Ascending aorta (tissue), 2 donors: ENCODE results near the gene CXCL13. TPM values are rescaled to one million over a fixed set of nuclear protein-coding genes. Genes with fewer than 3 reads are reported as not detected.

Experiments used
- DNase-seq, 2 donors: peaks; one replicate each; pipeline ENCODE4 v3.0.0-alpha.2; 2019; ENCODE audit warnings: low spot score in 2 of 2
- H3K27ac ChIP-seq, 2 donors: fragments of 200-600 bp; sonication (generic); one replicate each; pipeline ENCODE4 v1.5.1; 2016 to 2017; ENCODE audit warnings: mild to moderate bottlenecking in 1 of 2
- H3K27me3 ChIP-seq: fragments of 200-600 bp; sonication (generic); one replicate; pipeline ENCODE4 v1.5.1; 2017
- H3K36me3 ChIP-seq, 2 donors: fragments of 200-600 bp; sonication (generic); one replicate each; pipeline ENCODE4 v1.5.1; 2016
- H3K4me1 ChIP-seq, 2 donors: fragments of 200-600 bp; sonication (generic); one replicate each; pipeline ENCODE4 v1.5.1; 2016 to 2017; ENCODE audit warnings: mild to moderate bottlenecking in 1 of 2
- H3K4me3 ChIP-seq, 2 donors: fragments of 200-600 bp; sonication (generic); one replicate each; pipeline ENCODE4 v1.5.1; 2016 to 2017; ENCODE audit warnings: mild to moderate bottlenecking in 1 of 2
- H3K9me3 ChIP-seq, 2 donors: fragments of 200-600 bp; sonication (generic); one replicate each; pipeline ENCODE4 v1.5.1; 2016
- intact Hi-C: fragments of 100-400 bp; cut with DNase I; formaldehyde crosslinking; loops from one replicate; pipeline ENCODE4 v1.15.1; 2023
- total RNA-seq: library from RNA; depleted of rRNA; stranded (reverse); fragments of >200 nt; gene quantifications from one replicate; pipeline ENCODE4 v1.1.0, GENCODE V29; 2016
- TF ChIP-seq, protein P1 (sequence below), 3 experiments: fragments of 200-600 bp in 2 of 3; fragments of 450-650 bp in 1 of 3; sonication (generic) in 2 of 3; IDR thresholded peaks; one replicate each; pipeline ENCODE4 v1.5.1; 2016 to 2019; ENCODE audit warnings: antibody characterized with exemption in 3 of 3, mild to moderate bottlenecking in 1 of 3, moderate library complexity in 1 of 3

The CXCL13 gene
- total RNA-seq, 1 donor from 2014 or later, result not detected

DNA sequence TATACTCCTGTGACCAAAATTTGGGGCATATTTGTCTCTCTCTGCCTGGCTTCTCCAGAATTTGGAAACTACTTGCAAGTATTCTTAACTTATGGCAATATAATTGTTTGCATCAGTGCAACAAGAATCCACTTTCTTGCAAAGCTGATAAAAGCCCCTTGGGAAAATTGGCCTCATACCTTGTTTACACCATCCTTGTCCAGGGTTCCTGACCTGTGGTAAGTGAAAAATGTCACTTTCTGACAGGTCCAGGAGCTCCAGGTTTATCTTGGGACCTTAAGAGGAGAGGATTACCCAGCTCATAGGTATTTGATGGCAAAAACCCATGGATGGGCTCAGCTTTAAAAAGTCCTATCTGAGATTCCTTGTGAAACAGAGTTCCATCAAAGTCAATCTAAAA is 29.3 kb upstream of the CXCL13 start:
- Histone ChIP-seq H3K9me3 (no peaks in the 10 kb centered on the region), H3K4me1 (no peaks in the 10 kb centered on the region), H3K36me3 (no peaks in the 10 kb centered on the region), H3K27me3 (no peaks in the 10 kb centered on the region), H3K27ac (no peak overlapping the region), H3K4me3 (no peak overlapping the region)
- TF ChIP-seq, protein P1, sequence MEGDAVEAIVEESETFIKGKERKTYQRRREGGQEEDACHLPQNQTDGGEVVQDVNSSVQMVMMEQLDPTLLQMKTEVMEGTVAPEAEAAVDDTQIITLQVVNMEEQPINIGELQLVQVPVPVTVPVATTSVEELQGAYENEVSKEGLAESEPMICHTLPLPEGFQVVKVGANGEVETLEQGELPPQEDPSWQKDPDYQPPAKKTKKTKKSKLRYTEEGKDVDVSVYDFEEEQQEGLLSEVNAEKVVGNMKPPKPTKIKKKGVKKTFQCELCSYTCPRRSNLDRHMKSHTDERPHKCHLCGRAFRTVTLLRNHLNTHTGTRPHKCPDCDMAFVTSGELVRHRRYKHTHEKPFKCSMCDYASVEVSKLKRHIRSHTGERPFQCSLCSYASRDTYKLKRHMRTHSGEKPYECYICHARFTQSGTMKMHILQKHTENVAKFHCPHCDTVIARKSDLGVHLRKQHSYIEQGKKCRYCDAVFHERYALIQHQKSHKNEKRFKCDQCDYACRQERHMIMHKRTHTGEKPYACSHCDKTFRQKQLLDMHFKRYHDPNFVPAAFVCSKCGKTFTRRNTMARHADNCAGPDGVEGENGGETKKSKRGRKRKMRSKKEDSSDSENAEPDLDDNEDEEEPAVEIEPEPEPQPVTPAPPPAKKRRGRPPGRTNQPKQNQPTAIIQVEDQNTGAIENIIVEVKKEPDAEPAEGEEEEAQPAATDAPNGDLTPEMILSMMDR (IDR thresholded peaks at IDR 0.05), result no peak
- DNase-seq, result no peak
- intact Hi-C loops, result no loop called here

DNA sequence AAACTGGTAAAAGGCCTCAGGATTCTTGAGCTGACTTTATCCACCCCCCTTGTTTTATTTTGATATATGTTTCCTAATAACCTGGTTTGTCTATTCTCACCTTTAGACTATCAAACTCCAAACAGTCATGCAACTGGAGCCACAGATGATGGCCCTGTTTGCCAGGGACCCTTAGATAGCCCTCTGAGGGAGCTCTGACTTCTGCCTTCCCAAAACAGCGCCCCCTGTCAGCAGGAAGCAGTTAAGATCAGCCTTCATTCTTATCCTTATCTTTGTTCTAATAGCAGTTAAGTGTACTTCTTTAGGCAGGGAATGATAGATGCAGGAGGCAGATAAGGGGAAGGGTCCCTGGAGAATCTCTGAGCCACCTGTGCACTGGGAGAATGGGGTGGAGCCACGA is 27.5 kb upstream of the CXCL13 start:
- Histone ChIP-seq H3K9me3 (no peaks in the 10 kb centered on the region), H3K27me3 (no peaks in the 10 kb centered on the region), H3K4me1 (no peaks in the 10 kb centered on the region), H3K4me3 (no peak overlapping the region), H3K36me3 (no peaks in the 10 kb centered on the region), H3K27ac (no peak overlapping the region)
- intact Hi-C loops, result no loop called here
- TF ChIP-seq, protein P1 (IDR thresholded peaks at IDR 0.05), result no peak
- no peak for DNase-seq

DNA sequence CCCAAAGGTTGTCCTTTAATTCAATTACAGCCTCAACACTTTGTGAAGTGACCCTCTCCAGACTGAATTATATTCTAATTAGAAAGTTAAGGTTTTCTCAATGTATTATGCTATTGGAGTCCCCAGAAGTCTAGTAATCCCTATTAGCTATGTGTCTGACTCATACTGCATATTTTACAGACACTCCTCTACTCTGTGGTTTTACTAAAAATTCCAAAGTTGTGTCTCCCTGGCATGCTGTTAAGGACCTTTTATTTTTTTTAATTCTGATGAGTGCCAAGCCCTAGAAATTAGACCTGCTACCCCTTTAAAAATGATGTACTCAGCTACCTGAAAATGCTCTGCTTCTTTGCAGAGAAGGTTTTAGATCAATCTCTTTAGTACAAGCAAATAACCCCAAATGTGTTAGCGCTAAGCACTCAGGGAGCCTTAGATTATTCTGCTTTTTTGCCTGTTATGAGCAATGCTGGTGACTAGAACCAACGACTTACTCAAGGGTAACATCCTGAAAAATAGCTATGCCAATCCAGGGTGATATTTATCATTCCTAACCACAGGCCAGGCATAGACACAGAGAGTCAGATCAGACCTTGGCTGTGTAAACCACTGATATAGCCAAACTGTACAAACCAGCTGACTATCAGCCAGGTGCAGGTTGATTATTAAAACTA is 26.1 kb upstream of the CXCL13 start:
- H3K27ac ChIP-seq, result no peak overlapping the region
- DNase-seq, result no peak
- TF ChIP-seq, protein P1 (IDR thresholded peaks at IDR 0.05), result no peak
- H3K4me1 ChIP-seq, result no peaks in the 10 kb centered on the region
- H3K4me3 ChIP-seq, result no peak overlapping the region
- no peaks in the 10 kb centered on the region for H3K27me3 ChIP-seq
- no peaks in the 10 kb centered on the region for H3K36me3 ChIP-seq
- intact Hi-C loops, result no loop called here
- H3K9me3 ChIP-seq, result no peaks in the 10 kb centered on the region

DNA sequence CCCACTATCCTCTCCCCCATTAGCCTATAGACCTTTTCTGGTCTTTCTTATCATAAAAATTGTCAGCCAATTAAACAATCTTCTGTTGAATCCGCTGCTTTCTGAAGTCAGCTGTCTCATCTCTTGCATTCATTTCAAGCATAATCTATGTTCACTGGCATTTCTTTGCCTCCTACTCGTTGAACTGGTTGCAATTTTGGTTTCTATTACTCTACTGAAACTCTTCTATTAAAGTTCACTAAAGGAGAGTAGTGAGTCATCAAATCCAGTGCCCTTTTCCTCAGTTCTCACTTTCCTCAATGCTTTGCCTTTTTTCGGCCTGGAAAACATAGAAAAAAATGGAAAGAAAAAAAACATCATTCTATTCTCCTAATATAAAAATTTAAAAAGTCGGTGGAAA is 23.9 kb upstream of the CXCL13 start:
- TF ChIP-seq, protein P1 (IDR thresholded peaks at IDR 0.05), result no peak

DNA sequence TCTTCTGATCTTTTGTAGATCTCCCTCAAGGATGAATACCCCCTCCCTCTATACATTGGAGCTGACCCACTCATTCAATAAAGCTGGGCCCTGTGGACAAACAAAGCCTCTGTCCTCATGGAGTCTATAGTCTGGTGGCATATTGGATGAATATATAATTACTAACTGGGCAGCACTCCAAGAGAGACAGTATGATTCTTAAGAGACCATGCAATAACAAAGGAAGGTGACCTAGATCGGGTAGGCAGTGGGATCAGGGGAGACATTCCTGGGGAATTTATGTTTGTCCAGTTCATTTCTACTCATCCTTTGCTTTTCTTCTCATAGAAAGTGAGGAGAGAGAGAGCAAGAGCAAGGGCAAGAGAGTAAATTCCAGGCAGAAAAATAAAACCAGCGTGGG is 23.5 kb upstream of the CXCL13 start:
- Histone ChIP-seq H3K36me3 (no peaks in the 10 kb centered on the region), H3K27me3 (no peaks in the 10 kb centered on the region), H3K9me3 (no peaks in the 10 kb centered on the region), H3K4me3 (no peak overlapping the region), H3K4me1 (no peaks in the 10 kb centered on the region), H3K27ac (no peak overlapping the region)
- no peak for DNase-seq
- TF ChIP-seq, protein P1 (IDR thresholded peaks at IDR 0.05), result no peak
- intact Hi-C loops, result no loop called here

More for the DNA sequence above, 23.9 kb upstream of the CXCL13 start:
- Histone ChIP-seq H3K4me1 (no peaks in the 10 kb centered on the region), H3K27ac (no peak overlapping the region), H3K9me3 (no peaks in the 10 kb centered on the region), H3K4me3 (no peak overlapping the region), H3K27me3 (no peaks in the 10 kb centered on the region), H3K36me3 (no peaks in the 10 kb centered on the region)
- intact Hi-C loops, result no loop called here
- no peak for DNase-seq

DNA sequence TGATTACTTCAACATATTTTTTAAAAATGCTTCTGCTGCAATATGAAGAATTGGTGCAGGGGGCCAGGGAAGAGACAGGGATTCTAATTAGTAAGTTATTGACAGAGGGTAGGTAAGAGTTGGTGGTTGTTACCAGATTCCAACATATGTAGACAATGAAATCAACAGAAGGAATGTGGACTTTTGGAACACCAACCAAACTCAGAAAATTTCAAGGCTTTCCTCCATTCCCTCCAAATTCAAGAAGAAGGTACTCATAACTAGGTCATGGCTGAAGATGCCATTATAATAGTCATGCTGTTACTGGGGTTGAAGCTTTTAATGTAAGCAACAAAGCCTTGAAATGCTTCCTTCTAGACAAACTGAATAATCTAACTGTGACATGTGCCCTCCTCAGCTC is 22.9 kb upstream of the CXCL13 start:
- intact Hi-C loops, result no loop called here

More for the DNA sequence above, 22.9 kb upstream of the CXCL13 start:
- no peak overlapping the region for H3K4me3 ChIP-seq
- no peak for DNase-seq
- no peaks in the 10 kb centered on the region for H3K4me1 ChIP-seq
- no peaks in the 10 kb centered on the region for H3K36me3 ChIP-seq
- TF ChIP-seq, protein P1 (IDR thresholded peaks at IDR 0.05), result no peak
- no peak overlapping the region for H3K27ac ChIP-seq
- no peaks in the 10 kb centered on the region for H3K9me3 ChIP-seq
- H3K27me3 ChIP-seq, result no peaks in the 10 kb centered on the region
